Sigmoid colon (tissue), 3 donors: ENCODE data around the gene GBP7.

Experiments
- POLR2A ChIP-seq, 2 donors: fragments of 450-650 bp; IDR thresholded peaks; one replicate each; pipeline ENCODE4 v1.6.1; 2016; ENCODE audit warnings: antibody characterized with exemption in 2 of 2, mild to moderate bottlenecking in 2 of 2, moderate library complexity in 2 of 2
- TF ChIP-seq, protein P1 (sequence below), 4 experiments: fragments of 450-650 bp in 3 of 4; fragments of 200-600 bp in 1 of 4; IDR thresholded peaks; one replicate each; pipeline ENCODE4 v1.5.1; 2016 to 2019; ENCODE audit warnings: antibody characterized with exemption in 4 of 4, mild to moderate bottlenecking in 3 of 4, moderate library complexity in 2 of 4

GRCh38 chr1:89130716-89131115, 45.1 kb downstream of the GBP7 start:
- TF ChIP-seq, protein P1, sequence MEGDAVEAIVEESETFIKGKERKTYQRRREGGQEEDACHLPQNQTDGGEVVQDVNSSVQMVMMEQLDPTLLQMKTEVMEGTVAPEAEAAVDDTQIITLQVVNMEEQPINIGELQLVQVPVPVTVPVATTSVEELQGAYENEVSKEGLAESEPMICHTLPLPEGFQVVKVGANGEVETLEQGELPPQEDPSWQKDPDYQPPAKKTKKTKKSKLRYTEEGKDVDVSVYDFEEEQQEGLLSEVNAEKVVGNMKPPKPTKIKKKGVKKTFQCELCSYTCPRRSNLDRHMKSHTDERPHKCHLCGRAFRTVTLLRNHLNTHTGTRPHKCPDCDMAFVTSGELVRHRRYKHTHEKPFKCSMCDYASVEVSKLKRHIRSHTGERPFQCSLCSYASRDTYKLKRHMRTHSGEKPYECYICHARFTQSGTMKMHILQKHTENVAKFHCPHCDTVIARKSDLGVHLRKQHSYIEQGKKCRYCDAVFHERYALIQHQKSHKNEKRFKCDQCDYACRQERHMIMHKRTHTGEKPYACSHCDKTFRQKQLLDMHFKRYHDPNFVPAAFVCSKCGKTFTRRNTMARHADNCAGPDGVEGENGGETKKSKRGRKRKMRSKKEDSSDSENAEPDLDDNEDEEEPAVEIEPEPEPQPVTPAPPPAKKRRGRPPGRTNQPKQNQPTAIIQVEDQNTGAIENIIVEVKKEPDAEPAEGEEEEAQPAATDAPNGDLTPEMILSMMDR (IDR thresholded peaks at IDR 0.05), result no peak
- TF ChIP-seq POLR2A (IDR thresholded peaks at IDR 0.05), result no peak
